GM12878 (cell line): Measurements from ENCODE around the gene MRPL55. TPM values are rescaled to one million over a fixed set of nuclear protein-coding genes. Genes with fewer than 3 reads are reported as not detected.
A peak's percentile ranks its signal among the peaks of the same experiment; 100 is the strongest.

Source experiments
- ATAC-seq: fragments of 200-7000 bp; cut with Tn5 transposase; 3 replicates; pipeline ENCODE4 v1.9.1; 2020; ENCODE audit warnings: mild to moderate bottlenecking, moderate library complexity
- BruUV-seq: library from RNA; stranded (reverse); fragments of 400-500 nt; replicated peaks from 2 replicates; lab custom pipeline; 2021; lab: Mats Ljungman, UMichigan
- CTCF ChIA-PET: fragments of 300-600 bp; sonication (Branson Sonifier 250); formaldehyde crosslinking; extraction: SDS; loops from one replicate; lab custom pipeline; 2021; ENCODE audit warnings: inconsistent platforms; lab: Yijun Ruan, JAX
- POLR2A ChIA-PET: fragments of 350-600 bp; formaldehyde crosslinking; extraction: SDS; loops from one replicate; lab custom pipeline; 2021; ENCODE audit warnings: inconsistent platforms; lab: Charles Lee
- RAD21 ChIA-PET: fragments of 300-600 bp; sonication (Branson Sonifier 250); formaldehyde crosslinking; loops from one replicate; lab custom pipeline; 2023; ENCODE audit warnings: antibody characterized with exemption; ENCODE audit not compliant: unreplicated experiment; lab: Charles Lee
- SMC1A ChIA-PET: fragments of 300-600 bp; sonication (Branson Sonifier 250); formaldehyde crosslinking; loops from one replicate; lab custom pipeline; 2023; ENCODE audit not compliant: unreplicated experiment, uncharacterized antibody; lab: Charles Lee
- DNase-seq: peaks from one replicate; pipeline ENCODE4 v3.0.0-alpha.2; 2011; ENCODE audit warnings: low read depth, low spot score
- FAIRE-seq: peaks from 3 replicates; lab custom pipeline; 2011; peaks lifted over from hg19 to GRCh38; lab: Jason Lieb, UNC
- H2AFZ ChIP-seq: 2 replicates; pipeline ENCODE4 v1.6.0; 2011; ENCODE audit warnings: low read depth, low read length, control low read depth; ENCODE audit not compliant: control insufficient read depth
- H3K27ac ChIP-seq: 2 replicates; pipeline ENCODE4 v1.5.1; 2011; ENCODE audit warnings: control low read depth; ENCODE audit not compliant: control insufficient read depth, insufficient read depth
- H3K27me3 ChIP-seq, 2 experiments: replicated peaks in 1 of 2; 2 replicates each; pipeline versions ENCODE4 v1.6.0 to v1.6.1; 2011; ENCODE audit warnings: low read length in 1 of 2; ENCODE audit not compliant: control insufficient read depth in 2 of 2, insufficient read depth in 2 of 2
- H3K36me3 ChIP-seq, 2 experiments: 2 replicates each; pipeline ENCODE4 v1.5.1; 2011; ENCODE audit warnings: low read length in 1 of 2; ENCODE audit not compliant: control insufficient read depth in 2 of 2, insufficient read depth in 2 of 2
- H3K4me1 ChIP-seq: 2 replicates; pipeline ENCODE4 v1.6.1; 2011; ENCODE audit warnings: mild to moderate bottlenecking, low read length, moderate library complexity, mixed read lengths; ENCODE audit not compliant: control insufficient read depth, insufficient read depth
- H3K4me2 ChIP-seq: 2 replicates; pipeline ENCODE4 v1.6.0; 2011; ENCODE audit warnings: control low read depth; ENCODE audit not compliant: control insufficient read depth, insufficient read depth
- H3K4me3 ChIP-seq: fragments of 200-600 bp; sonication (generic); 2 replicates; pipeline ENCODE4 v1.5.1; 2016
- H3K79me2 ChIP-seq: 2 replicates; pipeline ENCODE4 v1.6.0; 2011; ENCODE audit warnings: low read length; ENCODE audit not compliant: control insufficient read depth, insufficient read depth
- H3K9ac ChIP-seq: 2 replicates; pipeline ENCODE4 v1.8.0; 2011; ENCODE audit warnings: low read length, control low read depth, mixed read lengths; ENCODE audit not compliant: control insufficient read depth, insufficient read depth
- H3K9me3 ChIP-seq: replicated peaks from 3 replicates; pipeline ENCODE4 v1.5.1; 2011; ENCODE audit warnings: mild to moderate bottlenecking, low read length; ENCODE audit not compliant: control insufficient read depth, insufficient read depth
- H4K20me1 ChIP-seq: 2 replicates; pipeline ENCODE4 v1.6.0; 2011; ENCODE audit not compliant: control insufficient read depth, insufficient read depth
- EED ChIP-seq: sonication (generic); IDR thresholded peaks from 2 replicates; pipeline ENCODE4 v1.6.1; 2016; ENCODE audit warnings: antibody characterized with exemption, low read depth
- FOXM1 ChIP-seq: IDR thresholded peaks from 2 replicates; pipeline ENCODE4 v1.6.1; 2012; ENCODE audit warnings: low read depth, mild to moderate bottlenecking, inconsistent platforms, low read length, moderate library complexity
- HDGF ChIP-seq: fragments of 450-650 bp; IDR thresholded peaks from 2 replicates; pipeline ENCODE4 v1.6.1; 2016; ENCODE audit warnings: antibody characterized with exemption
- IKZF2 ChIP-seq, 2 experiments: fragments of 450-650 bp; IDR thresholded peaks; 2 replicates each; pipeline ENCODE4 v1.6.1; 2017; ENCODE audit warnings: mild to moderate bottlenecking in 2 of 2, moderate library complexity in 2 of 2
- NBN ChIP-seq: fragments of 450-650 bp; IDR thresholded peaks from 2 replicates; pipeline ENCODE4 v1.6.1; 2016
- NKRF ChIP-seq: fragments of 450-650 bp; conservative IDR thresholded peaks from 2 replicates; pipeline ENCODE4 v1.6.1; 2017; ENCODE audit warnings: mild to moderate bottlenecking, moderate library complexity
- ZNF24 ChIP-seq: fragments of 450-650 bp; IDR thresholded peaks from 2 replicates; pipeline ENCODE4 v1.6.1; 2017; ENCODE audit warnings: antibody characterized with exemption, mild to moderate bottlenecking
- WGBS: methylation state at CpG from one replicate; pipeline ENCODE4 v1.1.6; 2016; ENCODE audit warnings: low lambda C conversion rate; ENCODE audit not compliant: insufficient replicate concordance, insufficient coverage; ENCODE audit errors: missing lambda C conversion rate; 5-methylcytosine and 5-hydroxymethylcytosine counted together
- in situ Hi-C: fragments of 300-500 bp; cut with MboI; formaldehyde crosslinking; loops from 9 replicates; pipeline ENCODE4 v1.14.3; 2018; ENCODE audit warnings: mixed read lengths
- intact Hi-C: fragments of 100-400 bp; cut with micrococcal nuclease; formaldehyde crosslinking; loops from one replicate; pipeline ENCODE4 v1.14.2; 2022; ENCODE audit not compliant: unreplicated experiment
- polyA plus RNA-seq, 11 experiments: library from polyadenylated mRNA; depleted of rRNA in 4 of 11; unstranded in 6 of 11; stranded (reverse) in 5 of 11; fragments of >200 nt; fragmentation: Nextera tagmentation in 4 of 11; fragmentation: Illumina TruSeq in 1 of 11; extraction: Ambion mirVana in 4 of 11; extraction: Trizol in 1 of 11; gene quantifications; 1 replicate in 1 of 11; 2 replicates in 10 of 11; pipeline versions ENCODE4 v1.2.1 to v1.2.3, GENCODE V29; 2011 to 2016; ENCODE audit warnings: inconsistent platforms in 2 of 11, missing spikeins in 2 of 11, low read depth in 1 of 11
- total RNA-seq, 4 experiments: library from RNA; depleted of rRNA in 3 of 4; stranded (reverse); fragments of >200 nt in 3 of 4; fragmentation: Illumina TruSeq in 1 of 4; extraction: Trizol in 1 of 4; gene quantifications; 2 replicates each; pipeline versions ENCODE4 v1.2.1 to v1.2.3, GENCODE V29; 2013 to 2021

Gene MRPL55
- total and polyA plus RNA-seq, 10 of the 15 experiments (the other 5 are each of a cell fraction or from before 2014, with no cell fraction given), result 15.1 to 143 (median 55.8) TPM

DNA sequence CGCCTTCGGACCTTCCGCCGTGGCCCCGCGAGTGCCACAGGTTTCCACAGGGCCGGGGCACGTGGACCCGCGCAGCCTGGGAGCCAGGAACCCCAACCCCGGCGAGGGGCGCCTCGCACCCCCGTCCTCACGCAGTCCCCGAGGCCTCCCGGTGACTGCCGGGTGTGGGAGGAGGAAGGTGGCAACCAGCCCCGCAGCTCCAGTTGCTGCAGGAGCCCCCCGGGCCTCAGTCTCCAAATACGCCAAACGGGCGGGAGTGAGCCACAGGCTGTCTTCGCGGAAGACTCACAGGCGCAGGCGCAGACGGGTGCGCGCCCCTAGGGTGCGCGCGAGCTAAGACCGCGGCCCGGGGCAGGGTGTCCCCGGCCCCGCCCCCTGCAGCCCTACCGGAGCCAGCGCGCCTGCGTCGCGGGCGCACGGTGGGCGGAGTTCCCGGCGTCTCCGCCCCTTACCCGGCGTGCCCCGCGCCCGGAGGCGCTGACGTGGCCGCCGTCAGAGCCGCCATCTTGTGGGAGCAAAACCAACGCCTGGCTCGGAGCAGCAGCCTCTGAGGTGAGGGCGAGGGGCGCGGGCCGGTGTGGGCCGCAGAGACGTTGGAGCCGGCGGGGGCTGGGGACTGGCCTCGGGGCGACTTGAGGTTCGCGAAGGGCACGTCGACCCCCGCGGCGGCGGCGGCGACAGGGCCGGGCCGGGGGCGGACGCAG, 26.7 kb downstream of the MRPL55 start, which contains the start of gene ARF1 (continued):
- TF ChIP-seq NKRF, result peak; percentile 67; the same call in 1 of the 2 replicates
- no peak for TF ChIP-seq IKZF2 (IDR thresholded peaks at IDR 0.05)
- no peak for TF ChIP-seq EED
- 0 out of 2 replicates have a peak, but pooled peaks have one; percentile 25 for TF ChIP-seq NBN

- peak; percentile 38; the same call in 1 of the 2 replicates for TF ChIP-seq HDGF
- TF ChIP-seq FOXM1, result no peak
- no peak for TF ChIP-seq ZNF24
- FAIRE-seq (no peak), ATAC-seq (peak; percentile 31), DNase-seq (no peak)
- ChIA-PET POLR2A (interaction anchor here (1.0 to 2.0 kb wide), 6 partner anchors 25 to 85 kb away, joined by 3 to 7 read pairs (median 4); partner anchors contain the start of gene MRPL55), RAD21 (interaction anchor here (1.2 to 1.4 kb wide), 2 partner anchors 45 to 56 kb away, joined by 4 to 5 read pairs; no protein-coding TSS in a partner anchor), CTCF (interaction anchor here (0.6 to 1.6 kb wide), 6 partner anchors 42 to 959 kb away, joined by 3 to 4 read pairs (median 3); no protein-coding TSS in a partner anchor), SMC1A (interaction anchor here (1.7 kb wide), 1 partner anchor 82 kb away, joined by 5 read pairs; no protein-coding TSS in a partner anchor)
- H2AFZ ChIP-seq, result peak overlapping the region; percentile 93
- in situ Hi-C loops, result no loop called here
- peak overlapping the region; percentile 92 for H3K4me2 ChIP-seq
- H3K9me3 ChIP-seq, result no peaks in the 10 kb centered on the region
- intact Hi-C loops, result loop anchor here (2.0 kb wide), 2 partner anchors 59 to 83 kb away; partner anchors contain the start of genes GUK1 and IBA57
- H3K27ac ChIP-seq, result peak overlapping the region; percentile 94
- no peaks in the 10 kb centered on the region for H3K36me3 ChIP-seq
- peaks cover 72% of the 10 kb centered on the region for H3K79me2 ChIP-seq
- peak overlapping the region; percentile 78 for H3K4me3 ChIP-seq
- peaks cover 27% of the 10 kb centered on the region for H4K20me1 ChIP-seq
- peaks cover 27% of the 10 kb centered on the region for H3K4me1 ChIP-seq
- no peaks in the 10 kb centered on the region for H3K27me3 ChIP-seq
- TSS peak; percentile 61 for BruUV-seq
- WGBS, result 0% methylated on average over 24 of the region's 31 CpGs
- H3K9ac ChIP-seq, result peak overlapping the region; percentile 99
Observed at GRCh38 chr1:228081578-228082213, 27.4 kb downstream of the MRPL55 start.
